ENCODE measurements around the gene ABLIM2.

The ABLIM2 gene

DNA sequence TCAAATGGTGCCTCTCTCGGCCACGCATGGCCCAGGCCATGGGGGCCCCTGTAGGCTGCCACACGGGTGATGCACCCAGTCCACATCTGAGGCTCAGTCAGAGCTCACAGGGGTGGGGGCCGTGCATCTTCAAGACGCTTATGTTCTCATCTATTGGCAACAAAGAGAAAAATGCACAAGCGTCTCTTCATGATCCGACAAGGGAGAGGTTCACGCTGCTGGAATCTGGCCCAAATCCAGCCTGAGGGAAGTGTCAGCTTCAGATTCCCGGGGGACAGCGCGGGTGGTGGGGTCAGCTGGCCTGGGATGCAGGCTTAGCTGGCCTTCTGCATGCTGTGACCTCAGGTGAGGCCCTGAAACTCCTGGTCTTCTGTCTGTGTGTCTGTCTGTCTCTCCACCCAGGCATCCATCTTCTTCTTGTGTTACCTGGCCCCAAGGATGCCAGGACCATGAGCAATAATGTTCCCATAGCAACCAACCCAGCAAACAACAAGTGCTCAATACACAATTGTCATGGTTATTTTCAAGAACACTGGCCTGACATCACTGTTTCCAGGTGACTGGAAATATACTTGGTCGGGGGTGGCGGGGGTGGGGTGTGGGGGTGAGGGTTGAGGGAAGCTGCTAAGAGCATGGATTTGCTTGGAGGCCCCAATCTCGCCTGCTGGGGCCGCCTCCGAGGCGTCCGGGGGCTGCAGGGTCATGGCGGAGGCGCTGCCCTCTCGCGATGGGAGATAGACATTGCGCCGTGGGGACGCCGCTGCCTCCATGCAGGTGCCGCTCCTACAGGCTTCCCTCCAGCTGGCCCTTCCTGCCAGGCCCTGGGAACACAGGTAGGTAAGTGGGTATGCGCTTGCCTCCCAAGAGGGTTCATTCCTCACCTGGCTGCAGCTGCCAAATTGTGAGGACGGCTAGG is 48.3 kb downstream of the ABLIM2 start:
- TF ChIP-seq, protein P1, sequence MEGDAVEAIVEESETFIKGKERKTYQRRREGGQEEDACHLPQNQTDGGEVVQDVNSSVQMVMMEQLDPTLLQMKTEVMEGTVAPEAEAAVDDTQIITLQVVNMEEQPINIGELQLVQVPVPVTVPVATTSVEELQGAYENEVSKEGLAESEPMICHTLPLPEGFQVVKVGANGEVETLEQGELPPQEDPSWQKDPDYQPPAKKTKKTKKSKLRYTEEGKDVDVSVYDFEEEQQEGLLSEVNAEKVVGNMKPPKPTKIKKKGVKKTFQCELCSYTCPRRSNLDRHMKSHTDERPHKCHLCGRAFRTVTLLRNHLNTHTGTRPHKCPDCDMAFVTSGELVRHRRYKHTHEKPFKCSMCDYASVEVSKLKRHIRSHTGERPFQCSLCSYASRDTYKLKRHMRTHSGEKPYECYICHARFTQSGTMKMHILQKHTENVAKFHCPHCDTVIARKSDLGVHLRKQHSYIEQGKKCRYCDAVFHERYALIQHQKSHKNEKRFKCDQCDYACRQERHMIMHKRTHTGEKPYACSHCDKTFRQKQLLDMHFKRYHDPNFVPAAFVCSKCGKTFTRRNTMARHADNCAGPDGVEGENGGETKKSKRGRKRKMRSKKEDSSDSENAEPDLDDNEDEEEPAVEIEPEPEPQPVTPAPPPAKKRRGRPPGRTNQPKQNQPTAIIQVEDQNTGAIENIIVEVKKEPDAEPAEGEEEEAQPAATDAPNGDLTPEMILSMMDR (IDR thresholded peaks at IDR 0.05; ENCODE audit: insufficient read depth, low read depth, low read length, missing control alignments), result peak; percentile 28
- no peak overlapping the region for H3K4me3 ChIP-seq (ENCODE audit: low read depth, low read length)
- peak; percentile 18 for DNase-seq (ENCODE audit: low read depth)

DNA sequence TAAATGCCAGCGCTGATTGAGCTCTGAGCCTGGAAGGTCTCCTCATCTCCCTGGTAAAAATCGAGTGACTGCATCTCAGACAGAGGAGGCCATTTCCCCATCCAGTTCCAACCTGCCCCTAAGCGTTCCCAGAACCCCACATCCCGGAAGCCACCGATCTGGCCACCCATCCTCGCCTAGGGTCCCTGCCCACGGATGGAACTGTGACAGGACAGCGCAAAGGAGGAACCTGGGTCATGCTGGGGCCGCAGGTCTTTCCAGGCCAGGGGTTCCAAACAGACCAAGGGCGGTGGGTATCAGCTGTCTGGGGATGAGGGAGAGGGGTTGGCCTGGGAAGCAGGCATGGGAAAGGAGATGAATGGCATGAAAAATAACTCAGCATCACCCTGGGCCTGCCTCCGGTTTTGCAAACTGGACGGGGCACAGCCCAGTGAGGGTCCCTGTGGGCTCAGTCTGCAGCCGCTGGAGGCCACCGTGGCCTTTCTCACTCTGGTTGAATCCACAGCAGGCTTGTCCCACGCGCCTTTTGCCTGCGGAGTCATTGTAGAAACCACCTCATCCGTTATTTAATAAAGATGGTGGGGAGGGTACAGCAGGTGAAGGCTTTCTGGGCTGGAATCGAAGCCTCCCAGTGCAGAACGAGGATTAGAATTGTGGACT is 49.1 kb downstream of the ABLIM2 start:
- DNase-seq (ENCODE audit: low read depth), result no peak
- H3K4me3 ChIP-seq (ENCODE audit: low read depth, low read length), result no peak overlapping the region
- TF ChIP-seq, protein P1 (IDR thresholded peaks at IDR 0.05; ENCODE audit: insufficient read depth, low read depth, low read length, missing control alignments), result no peak

DNA sequence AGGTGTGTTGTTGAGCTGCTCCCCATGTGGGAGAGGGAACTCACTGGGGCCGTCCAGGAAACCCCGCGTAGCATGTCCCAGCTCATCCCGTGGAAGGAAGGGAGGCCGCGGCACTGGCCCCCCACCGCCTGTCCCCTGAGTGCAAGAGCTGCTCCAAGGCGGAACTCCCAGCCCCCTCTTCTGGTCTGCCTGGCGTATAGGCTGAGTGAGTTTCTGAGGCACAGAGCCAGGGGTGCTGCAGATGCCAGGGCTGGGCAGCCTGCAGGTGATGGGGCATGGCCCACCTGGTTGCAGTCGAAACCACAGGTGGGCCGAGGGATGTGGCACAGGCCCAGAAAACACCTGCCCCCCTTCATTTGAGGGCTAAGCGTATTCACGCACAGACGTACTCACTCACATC is 49.6 kb downstream of the ABLIM2 start:
- H3K4me3 ChIP-seq (ENCODE audit: low read depth, low read length), result no peak overlapping the region
- TF ChIP-seq, protein P1 (IDR thresholded peaks at IDR 0.05; ENCODE audit: insufficient read depth, low read depth, low read length, missing control alignments), result no peak
- DNase-seq (ENCODE audit: low read depth), result no peak

DNA sequence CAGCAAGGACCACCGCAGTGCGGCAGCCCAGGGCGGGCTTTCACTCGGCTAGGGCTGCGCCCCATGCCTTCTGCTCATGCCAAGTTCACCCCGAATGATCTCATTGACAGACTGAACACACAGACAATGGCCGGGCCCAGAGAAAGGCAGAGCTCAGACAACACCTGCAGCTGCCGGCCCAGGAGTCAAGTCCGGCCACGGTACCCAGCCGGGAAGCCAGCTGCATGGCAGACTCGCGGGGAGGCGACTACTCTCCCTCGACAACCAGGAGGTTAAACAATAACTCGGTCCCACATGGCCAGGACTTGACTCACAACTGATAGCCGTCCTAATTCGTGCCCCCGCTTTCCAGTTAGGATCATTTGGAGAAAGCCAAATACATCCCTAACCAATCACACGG is 50.4 kb downstream of the ABLIM2 start:
- H3K4me3 ChIP-seq (ENCODE audit: low read depth, low read length), result no peak overlapping the region
- DNase-seq (ENCODE audit: low read depth), result no peak
- TF ChIP-seq, protein P1 (IDR thresholded peaks at IDR 0.05; ENCODE audit: insufficient read depth, low read depth, low read length, missing control alignments), result no peak

DNA sequence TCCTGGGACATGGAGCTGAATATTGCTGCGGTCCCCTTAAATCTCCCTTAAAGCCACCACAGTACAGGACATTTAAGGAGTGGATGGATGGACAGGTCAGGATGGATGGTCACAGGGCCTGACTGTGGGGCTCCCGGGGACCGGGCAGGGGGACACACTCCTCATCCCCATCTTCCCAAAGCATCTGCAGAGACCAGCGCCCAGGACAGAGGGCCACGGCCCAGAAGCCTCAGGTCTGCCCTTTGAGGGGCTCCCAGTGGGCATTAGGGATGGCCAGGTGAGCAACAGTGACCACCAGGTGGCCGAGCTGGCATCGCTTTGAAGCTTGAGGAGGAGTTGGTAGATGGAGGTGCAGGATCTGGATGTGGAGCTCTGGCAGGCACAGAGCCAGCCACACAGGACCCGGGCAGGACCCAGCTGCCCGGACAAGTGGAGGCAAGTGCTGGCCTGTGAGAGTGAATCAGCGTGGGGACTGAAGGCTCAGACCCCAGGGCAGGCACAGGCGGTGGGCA is 51.4 kb downstream of the ABLIM2 start:
- H3K4me3 ChIP-seq (ENCODE audit: low read depth, low read length), result no peak overlapping the region
- DNase-seq (ENCODE audit: low read depth), result no peak
- TF ChIP-seq, protein P1 (IDR thresholded peaks at IDR 0.05; ENCODE audit: insufficient read depth, low read depth, low read length, missing control alignments), result no peak

DNA sequence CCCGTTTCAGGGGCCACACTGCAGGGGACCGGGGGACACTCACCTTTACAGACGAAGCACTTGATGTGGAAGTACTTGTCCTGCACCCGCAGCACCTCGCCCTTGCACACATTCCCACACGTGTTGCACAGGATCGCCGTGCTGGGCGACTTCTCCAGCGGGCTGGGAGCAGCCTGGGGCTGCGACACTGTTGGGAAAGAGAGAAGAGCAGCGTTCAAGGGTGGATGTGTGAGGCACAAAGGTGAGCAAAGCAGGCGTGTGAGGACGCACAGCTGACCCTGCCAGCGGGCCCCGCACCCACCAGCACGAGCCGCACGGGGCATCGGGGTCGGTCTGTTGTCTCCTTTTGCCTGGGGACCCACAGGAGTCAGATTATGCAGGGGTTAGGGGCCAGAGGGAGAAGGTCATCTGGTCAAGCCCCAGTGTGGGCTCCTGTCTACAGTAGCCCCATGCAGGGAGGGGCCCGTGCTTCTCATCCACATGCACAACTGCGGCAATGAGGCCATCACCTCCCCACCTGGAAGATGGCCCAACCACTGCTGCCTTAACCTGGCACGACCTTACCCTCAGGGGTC is 52.1 kb downstream of the ABLIM2 start:
- DNase-seq (ENCODE audit: low read depth), result no peak
- H3K4me3 ChIP-seq (ENCODE audit: low read depth, low read length), result no peak overlapping the region
- TF ChIP-seq, protein P1 (IDR thresholded peaks at IDR 0.05; ENCODE audit: insufficient read depth, low read depth, low read length, missing control alignments), result no peak

Data from GM12865 (cell line).